Liver (tissue), 9 donors: ENCODE measurements around the gene ABHD10. TPM values are rescaled to one million over a fixed set of nuclear protein-coding genes. Genes with fewer than 3 reads are reported as not detected.

ENCODE experiments used
- DNase-seq: peaks from one replicate; pipeline ENCODE4 v3.0.0-alpha.2; 2017; ENCODE audit warnings: low spot score
- H3K27ac ChIP-seq, 2 donors: one replicate each; pipeline ENCODE4 v1.7.0; 2013; ENCODE audit warnings: inconsistent platforms in 2 of 2, low read length in 2 of 2, control low read depth in 1 of 2, low read depth in 1 of 2, mild to moderate bottlenecking in 1 of 2
- H3K27me3 ChIP-seq, 4 donors: one replicate each; pipeline versions ENCODE4 v1.6.1 to v1.7.0; 2013; ENCODE audit warnings: low read length in 3 of 4, inconsistent platforms in 1 of 4, mild to moderate bottlenecking in 1 of 4, moderate library complexity in 1 of 4; ENCODE audit not compliant: control insufficient read depth in 4 of 4, insufficient read depth in 4 of 4
- H3K36me3 ChIP-seq, 4 donors: one replicate each; pipeline versions ENCODE4 v1.6.1 to v1.7.0; 2013; ENCODE audit warnings: low read length in 3 of 4, mild to moderate bottlenecking in 3 of 4, low read depth in 1 of 4, moderate library complexity in 1 of 4; ENCODE audit not compliant: control insufficient read depth in 4 of 4, insufficient read depth in 3 of 4
- H3K4me1 ChIP-seq, 4 donors: one replicate each; pipeline versions ENCODE4 v1.6.1 to v1.7.0; 2013; ENCODE audit warnings: low read length in 3 of 4, mild to moderate bottlenecking in 3 of 4, moderate library complexity in 1 of 4; ENCODE audit not compliant: control insufficient read depth in 4 of 4, insufficient read depth in 4 of 4
- H3K4me3 ChIP-seq, 3 donors: one replicate each; pipeline versions ENCODE4 v1.6.1 to v1.7.0; 2013; ENCODE audit warnings: low read length in 3 of 3, control low read depth in 1 of 3, low read depth in 1 of 3, mild to moderate bottlenecking in 1 of 3
- H3K9ac ChIP-seq, 2 donors: one replicate each; pipeline ENCODE4 v1.7.0; 2013; ENCODE audit warnings: low read length in 2 of 2, mild to moderate bottlenecking in 2 of 2, moderate library complexity in 2 of 2, control low read depth in 1 of 2, low read depth in 1 of 2
- H3K9me3 ChIP-seq, 4 donors: one replicate each; pipeline versions ENCODE4 v1.6.1 to v1.7.0; 2013; ENCODE audit warnings: low read length in 3 of 4; ENCODE audit not compliant: control insufficient read depth in 4 of 4
- EGR1 ChIP-seq, 2 donors: IDR thresholded peaks; 2 replicates each; pipeline ENCODE4 v1.6.1; 2016 to 2018; ENCODE audit warnings: antibody characterized with exemption in 2 of 2, low read depth in 2 of 2
- FOXA1 ChIP-seq: IDR thresholded peaks from 2 replicates; pipeline ENCODE4 v1.6.1; 2016; ENCODE audit warnings: antibody characterized with exemption
- FOXA2 ChIP-seq: IDR thresholded peaks from 2 replicates; pipeline ENCODE4 v1.6.1; 2016; ENCODE audit warnings: antibody characterized with exemption
- GABPA ChIP-seq, 2 donors: IDR thresholded peaks in 1 of 2; conservative IDR thresholded peaks in 1 of 2; 2 replicates each; pipeline ENCODE4 v1.6.1; 2016; ENCODE audit warnings: antibody characterized with exemption in 2 of 2, mild to moderate bottlenecking in 1 of 2, moderate library complexity in 1 of 2
- HNF4A ChIP-seq, 2 donors: conservative IDR thresholded peaks; 2 replicates each; pipeline ENCODE4 v1.6.1; 2016; ENCODE audit warnings: antibody characterized with exemption in 2 of 2, mild to moderate bottlenecking in 2 of 2
- HNF4G ChIP-seq: IDR thresholded peaks from 2 replicates; pipeline ENCODE4 v1.6.1; 2016; ENCODE audit warnings: antibody characterized with exemption
- JUND ChIP-seq, 2 donors: IDR thresholded peaks; 2 replicates each; pipeline ENCODE4 v1.6.1; 2016; ENCODE audit warnings: antibody characterized with exemption in 2 of 2
- NR2F2 ChIP-seq: IDR thresholded peaks from 2 replicates; pipeline ENCODE4 v1.6.1; 2016; ENCODE audit warnings: antibody characterized with exemption
- RAD21 ChIP-seq, 2 donors: IDR thresholded peaks; 2 replicates each; pipeline ENCODE4 v1.6.1; 2016; ENCODE audit warnings: antibody characterized with exemption in 2 of 2, mild to moderate bottlenecking in 2 of 2
- RXRA ChIP-seq, 2 donors: IDR thresholded peaks; 2 replicates each; pipeline ENCODE4 v1.6.1; 2017 to 2018; ENCODE audit warnings: antibody characterized with exemption in 2 of 2, mild to moderate bottlenecking in 1 of 2
- SP1 ChIP-seq: IDR thresholded peaks from 2 replicates; pipeline ENCODE4 v1.6.1; 2018; ENCODE audit warnings: antibody characterized with exemption, mild to moderate bottlenecking
- TAF1 ChIP-seq: conservative IDR thresholded peaks from 2 replicates; pipeline ENCODE4 v1.6.1; 2016; ENCODE audit warnings: antibody characterized with exemption, mild to moderate bottlenecking
- YY1 ChIP-seq: IDR thresholded peaks from 2 replicates; pipeline ENCODE4 v1.6.1; 2016; ENCODE audit warnings: antibody characterized with exemption, mild to moderate bottlenecking
- WGBS: extraction: QIAGEN DNeasy Blood & Tissue Kit; methylation state at CpG from one replicate; pipeline ENCODE4 v1.1.7; 2013; 5-methylcytosine and 5-hydroxymethylcytosine counted together
- polyA plus RNA-seq, 2 donors: library from polyadenylated mRNA; stranded (reverse) in 1 of 2; unstranded in 1 of 2; fragments of 200-250 nt in 1 of 2; fragments of >200 nt in 1 of 2; fragmentation: Nextera tagmentation in 1 of 2; extraction: Ambion mirVana in 1 of 2; gene quantifications; one replicate each; pipeline versions ENCODE4 v1.2.1 to v1.2.3, GENCODE V29; 2013 to 2015
- total RNA-seq, 2 donors: library from RNA; depleted of rRNA; stranded (reverse); fragments of >200 nt; gene quantifications; one replicate each; pipeline ENCODE4 v1.2.3, GENCODE V29; 2014
- TF ChIP-seq, protein P1 (sequence below): IDR thresholded peaks from 2 replicates; pipeline ENCODE4 v1.6.1; 2016; ENCODE audit warnings: antibody characterized with exemption
- TF ChIP-seq, protein P2 (sequence below): IDR thresholded peaks from 2 replicates; pipeline ENCODE4 v1.6.1; 2016; ENCODE audit warnings: antibody characterized with exemption
- TF ChIP-seq, protein P3 (sequence below): fragments of 150-350 bp; IDR thresholded peaks from 2 replicates; pipeline ENCODE4 v1.5.1; 2017; ENCODE audit warnings: improper control_type of control experiment, low read depth, low read length; ENCODE audit not compliant: missing input control
- TF ChIP-seq, protein P4 (sequence below): IDR thresholded peaks from 2 replicates; pipeline ENCODE4 v1.6.1; 2016; ENCODE audit warnings: antibody characterized with exemption
- TF ChIP-seq, protein P5 (sequence below): IDR thresholded peaks from 2 replicates; pipeline ENCODE4 v1.6.1; 2016; ENCODE audit warnings: antibody characterized with exemption, mild to moderate bottlenecking
- donor health status: healthy.
- donor health status: healthy.
- donor health status: healthy.
- donor health status: healthy.
- donor health status: healthy.

ABHD10 gene
- total and polyA plus RNA-seq, 4 donors: 15.1 to 22.1 (median 18.9) TPM

DNA sequence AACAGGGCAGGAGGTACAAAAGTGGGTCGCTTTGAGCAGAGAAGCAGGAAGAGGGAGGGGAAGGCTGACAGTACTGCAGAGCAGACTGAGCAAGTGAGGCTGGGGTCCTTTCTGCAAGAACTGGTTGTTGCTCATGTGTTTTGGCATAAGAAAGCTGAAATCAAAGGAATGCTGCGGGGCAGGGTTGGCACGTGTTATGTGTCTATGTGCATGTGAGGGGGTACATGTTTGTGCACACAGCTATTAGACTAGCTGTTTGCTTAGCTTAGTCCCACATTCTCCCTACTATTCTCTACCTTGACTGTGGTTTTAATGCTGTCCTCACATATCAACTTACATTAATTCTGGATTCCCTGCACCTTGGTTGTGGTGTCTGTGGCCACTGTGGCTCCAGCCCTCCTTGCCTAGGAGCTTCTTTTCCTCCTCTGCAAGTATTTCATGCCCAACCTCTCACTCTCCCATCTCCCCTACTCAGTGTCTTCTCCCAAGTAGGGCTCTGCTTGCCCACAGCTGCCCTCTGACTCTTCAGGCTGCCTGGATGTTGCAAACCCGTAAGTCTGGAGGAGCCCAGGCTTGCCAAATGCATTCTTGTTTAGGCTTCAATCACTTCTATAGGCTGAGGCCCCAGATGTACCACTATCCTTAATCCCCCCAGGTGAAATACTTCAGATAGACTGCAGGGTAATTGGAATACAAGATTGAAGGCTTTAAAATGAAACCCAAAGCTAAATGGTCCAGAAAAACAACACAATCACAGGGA lies 24.7 kb downstream of the ABHD10 start:
- Histone ChIP-seq H3K9ac (no peak overlapping the region), H3K36me3 (no peaks in the 10 kb centered on the region), H3K27me3 (peaks cover 0 to 3% (median 0%) of the 10 kb centered on the region in 4 donors), H3K4me1 (peaks cover 0 to 19% (median 12%) of the 10 kb centered on the region in 4 donors), H3K9me3 (no peaks in the 10 kb centered on the region), H3K4me3 (no peak overlapping the region), H3K27ac (no peak overlapping the region)
- no peak for DNase-seq
- TF ChIP-seq EGR1 (IDR thresholded peaks at IDR 0.05; ENCODE audit: low read depth in 2 of 2) (no peak), RXRA (IDR thresholded peaks at IDR 0.05) (no peak), FOXA2 (no peak), HNF4A (conservative IDR thresholded peaks at IDR 0.05) (no peak), NR2F2 (no peak), RAD21 (IDR thresholded peaks at IDR 0.05) (no peak), HNF4G (no peak), TAF1 (no peak)
- TF ChIP-seq, protein P1, sequence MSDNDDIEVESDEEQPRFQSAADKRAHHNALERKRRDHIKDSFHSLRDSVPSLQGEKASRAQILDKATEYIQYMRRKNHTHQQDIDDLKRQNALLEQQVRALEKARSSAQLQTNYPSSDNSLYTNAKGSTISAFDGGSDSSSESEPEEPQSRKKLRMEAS: no peak
- TF ChIP-seq, protein P2, sequence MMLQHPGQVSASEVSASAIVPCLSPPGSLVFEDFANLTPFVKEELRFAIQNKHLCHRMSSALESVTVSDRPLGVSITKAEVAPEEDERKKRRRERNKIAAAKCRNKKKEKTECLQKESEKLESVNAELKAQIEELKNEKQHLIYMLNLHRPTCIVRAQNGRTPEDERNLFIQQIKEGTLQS: no peak
- TF ChIP-seq, protein P3, sequence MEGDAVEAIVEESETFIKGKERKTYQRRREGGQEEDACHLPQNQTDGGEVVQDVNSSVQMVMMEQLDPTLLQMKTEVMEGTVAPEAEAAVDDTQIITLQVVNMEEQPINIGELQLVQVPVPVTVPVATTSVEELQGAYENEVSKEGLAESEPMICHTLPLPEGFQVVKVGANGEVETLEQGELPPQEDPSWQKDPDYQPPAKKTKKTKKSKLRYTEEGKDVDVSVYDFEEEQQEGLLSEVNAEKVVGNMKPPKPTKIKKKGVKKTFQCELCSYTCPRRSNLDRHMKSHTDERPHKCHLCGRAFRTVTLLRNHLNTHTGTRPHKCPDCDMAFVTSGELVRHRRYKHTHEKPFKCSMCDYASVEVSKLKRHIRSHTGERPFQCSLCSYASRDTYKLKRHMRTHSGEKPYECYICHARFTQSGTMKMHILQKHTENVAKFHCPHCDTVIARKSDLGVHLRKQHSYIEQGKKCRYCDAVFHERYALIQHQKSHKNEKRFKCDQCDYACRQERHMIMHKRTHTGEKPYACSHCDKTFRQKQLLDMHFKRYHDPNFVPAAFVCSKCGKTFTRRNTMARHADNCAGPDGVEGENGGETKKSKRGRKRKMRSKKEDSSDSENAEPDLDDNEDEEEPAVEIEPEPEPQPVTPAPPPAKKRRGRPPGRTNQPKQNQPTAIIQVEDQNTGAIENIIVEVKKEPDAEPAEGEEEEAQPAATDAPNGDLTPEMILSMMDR: no peak
- 95% methylated on average over 4 of the region's 4 CpGs for WGBS

GRCh38 chr3:112004187-112004586 lies 25.4 kb downstream of the ABHD10 start:
- Histone ChIP-seq H3K9ac (no peak overlapping the region), H3K4me1 (peaks cover 2 to 19% (median 12%) of the 10 kb centered on the region in 4 donors), H3K27me3 (peaks cover 0 to 3% (median 0%) of the 10 kb centered on the region in 4 donors), H3K9me3 (no peaks in the 10 kb centered on the region), H3K27ac (no peak overlapping the region), H3K36me3 (no peaks in the 10 kb centered on the region), H3K4me3 (no peak overlapping the region)
- WGBS: 77% methylated on average over 2 of the region's 2 CpGs
- TF ChIP-seq EGR1 (IDR thresholded peaks at IDR 0.05; ENCODE audit: low read depth in 2 of 2): no peak
- no peak for TF ChIP-seq RAD21 (IDR thresholded peaks at IDR 0.05)
- TF ChIP-seq, protein P4, sequence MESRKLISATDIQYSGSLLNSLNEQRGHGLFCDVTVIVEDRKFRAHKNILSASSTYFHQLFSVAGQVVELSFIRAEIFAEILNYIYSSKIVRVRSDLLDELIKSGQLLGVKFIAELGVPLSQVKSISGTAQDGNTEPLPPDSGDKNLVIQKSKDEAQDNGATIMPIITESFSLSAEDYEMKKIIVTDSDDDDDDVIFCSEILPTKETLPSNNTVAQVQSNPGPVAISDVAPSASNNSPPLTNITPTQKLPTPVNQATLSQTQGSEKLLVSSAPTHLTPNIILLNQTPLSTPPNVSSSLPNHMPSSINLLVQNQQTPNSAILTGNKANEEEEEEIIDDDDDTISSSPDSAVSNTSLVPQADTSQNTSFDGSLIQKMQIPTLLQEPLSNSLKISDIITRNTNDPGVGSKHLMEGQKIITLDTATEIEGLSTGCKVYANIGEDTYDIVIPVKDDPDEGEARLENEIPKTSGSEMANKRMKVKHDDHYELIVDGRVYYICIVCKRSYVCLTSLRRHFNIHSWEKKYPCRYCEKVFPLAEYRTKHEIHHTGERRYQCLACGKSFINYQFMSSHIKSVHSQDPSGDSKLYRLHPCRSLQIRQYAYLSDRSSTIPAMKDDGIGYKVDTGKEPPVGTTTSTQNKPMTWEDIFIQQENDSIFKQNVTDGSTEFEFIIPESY: no peak
- no peak for TF ChIP-seq HNF4A (conservative IDR thresholded peaks at IDR 0.05)
- no peak for TF ChIP-seq FOXA2
- TF ChIP-seq, protein P5, sequence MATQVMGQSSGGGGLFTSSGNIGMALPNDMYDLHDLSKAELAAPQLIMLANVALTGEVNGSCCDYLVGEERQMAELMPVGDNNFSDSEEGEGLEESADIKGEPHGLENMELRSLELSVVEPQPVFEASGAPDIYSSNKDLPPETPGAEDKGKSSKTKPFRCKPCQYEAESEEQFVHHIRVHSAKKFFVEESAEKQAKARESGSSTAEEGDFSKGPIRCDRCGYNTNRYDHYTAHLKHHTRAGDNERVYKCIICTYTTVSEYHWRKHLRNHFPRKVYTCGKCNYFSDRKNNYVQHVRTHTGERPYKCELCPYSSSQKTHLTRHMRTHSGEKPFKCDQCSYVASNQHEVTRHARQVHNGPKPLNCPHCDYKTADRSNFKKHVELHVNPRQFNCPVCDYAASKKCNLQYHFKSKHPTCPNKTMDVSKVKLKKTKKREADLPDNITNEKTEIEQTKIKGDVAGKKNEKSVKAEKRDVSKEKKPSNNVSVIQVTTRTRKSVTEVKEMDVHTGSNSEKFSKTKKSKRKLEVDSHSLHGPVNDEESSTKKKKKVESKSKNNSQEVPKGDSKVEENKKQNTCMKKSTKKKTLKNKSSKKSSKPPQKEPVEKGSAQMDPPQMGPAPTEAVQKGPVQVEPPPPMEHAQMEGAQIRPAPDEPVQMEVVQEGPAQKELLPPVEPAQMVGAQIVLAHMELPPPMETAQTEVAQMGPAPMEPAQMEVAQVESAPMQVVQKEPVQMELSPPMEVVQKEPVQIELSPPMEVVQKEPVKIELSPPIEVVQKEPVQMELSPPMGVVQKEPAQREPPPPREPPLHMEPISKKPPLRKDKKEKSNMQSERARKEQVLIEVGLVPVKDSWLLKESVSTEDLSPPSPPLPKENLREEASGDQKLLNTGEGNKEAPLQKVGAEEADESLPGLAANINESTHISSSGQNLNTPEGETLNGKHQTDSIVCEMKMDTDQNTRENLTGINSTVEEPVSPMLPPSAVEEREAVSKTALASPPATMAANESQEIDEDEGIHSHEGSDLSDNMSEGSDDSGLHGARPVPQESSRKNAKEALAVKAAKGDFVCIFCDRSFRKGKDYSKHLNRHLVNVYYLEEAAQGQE: no peak
- no peak for TF ChIP-seq YY1
- TF ChIP-seq GABPA (IDR thresholded peaks at IDR 0.05 in 1 of 2, conservative IDR thresholded peaks at IDR 0.05 in 1 of 2): no peak
- TF ChIP-seq NR2F2: no peak
- no peak for TF ChIP-seq JUND (IDR thresholded peaks at IDR 0.05)
- TF ChIP-seq SP1: no peak
- TF ChIP-seq RXRA (IDR thresholded peaks at IDR 0.05): no peak
- TF ChIP-seq, protein P1: no peak
- TF ChIP-seq TAF1: no peak
- TF ChIP-seq, protein P3: no peak
- TF ChIP-seq FOXA1: no peak
- TF ChIP-seq, protein P2: no peak
- no peak for TF ChIP-seq HNF4G
- no peak for DNase-seq
